Measurements from ENCODE around the gene C6orf62.
"Not testable (repeated sequence)": the region's sequence is repeated elsewhere in the genome, so short reads cannot be mapped to it uniquely, and the experiment has no call there.

Gene C6orf62

GRCh38 chr6:24719125-24719971 is at the start of gene C6orf62:
Gene C6orf62 (minus strand): TSS chr6:24719154. CDS start chr6:24718668, 486 bp downstream.
- DNase-seq = peak; percentile 84

- DNase-seq = no peak
Measured at GRCh38 chr6:24768361-24768760, 49.4 kb upstream of the C6orf62 start.

GRCh38 chr6:24766680-24767462 is 47.9 kb upstream of the C6orf62 start:
- DNase-seq = peak; percentile 76

GRCh38 chr6:24765968-24766367 is 47.0 kb upstream of the C6orf62 start:
- not testable (repeated sequence) for DNase-seq

- DNase-seq = not testable (repeated sequence)
Measured at GRCh38 chr6:24764833-24765828, 46.2 kb upstream of the C6orf62 start.

GRCh38 chr6:24763578-24763977 is 44.6 kb upstream of the C6orf62 start:
- DNase-seq = no peak

- DNase-seq = no peak
Measured at GRCh38 chr6:24761851-24762250, 42.9 kb upstream of the C6orf62 start.

- DNase-seq = no peak
Measured at GRCh38 chr6:24761193-24761835, 42.4 kb upstream of the C6orf62 start.

- DNase-seq = no peak
Measured at GRCh38 chr6:24760210-24760609, 41.3 kb upstream of the C6orf62 start.

GRCh38 chr6:24759718-24760117 is 40.8 kb upstream of the C6orf62 start:
- no peak for DNase-seq

- DNase-seq = no peak
Measured at GRCh38 chr6:24757611-24758010, 38.7 kb upstream of the C6orf62 start.

- no peak for DNase-seq
Measured at GRCh38 chr6:24755279-24755678, 36.3 kb upstream of the C6orf62 start.

- not testable (repeated sequence) for DNase-seq
Measured at GRCh38 chr6:24754378-24754777, 35.4 kb upstream of the C6orf62 start.

- no peak for DNase-seq
Measured at GRCh38 chr6:24753545-24753944, 34.6 kb upstream of the C6orf62 start.

- DNase-seq = no peak
Measured at GRCh38 chr6:24752917-24753492, 34.1 kb upstream of the C6orf62 start.

- no peak for DNase-seq
Measured at GRCh38 chr6:24752503-24752902, 33.5 kb upstream of the C6orf62 start.

GRCh38 chr6:24750878-24751277 is 31.9 kb upstream of the C6orf62 start:
- not testable (repeated sequence) for DNase-seq

- DNase-seq = peak; percentile 67
Measured at GRCh38 chr6:24749297-24749696, 30.3 kb upstream of the C6orf62 start.

- peak; percentile 85 for DNase-seq
Measured at GRCh38 chr6:24744911-24745310, 26.0 kb upstream of the C6orf62 start.

- DNase-seq = peak; percentile 69
Measured at GRCh38 chr6:24743944-24744335, 25.0 kb upstream of the C6orf62 start.

GRCh38 chr6:24743265-24743943 is 24.4 kb upstream of the C6orf62 start:
- peak; percentile 92 for DNase-seq
